SH-SY5Y (cell line): ENCODE results near the gene ZNF618.

Source experiments
- GATA2 ChIP-seq: IDR thresholded peaks from 2 replicates; pipeline ENCODE4 v1.6.1; 2011; ENCODE audit warnings: mild to moderate bottlenecking, low read depth, low read length
- GATA3 ChIP-seq: IDR thresholded peaks from 2 replicates; pipeline ENCODE4 v1.6.1; 2011; ENCODE audit warnings: low read depth, mild to moderate bottlenecking, low read length, moderate library complexity

DNA sequence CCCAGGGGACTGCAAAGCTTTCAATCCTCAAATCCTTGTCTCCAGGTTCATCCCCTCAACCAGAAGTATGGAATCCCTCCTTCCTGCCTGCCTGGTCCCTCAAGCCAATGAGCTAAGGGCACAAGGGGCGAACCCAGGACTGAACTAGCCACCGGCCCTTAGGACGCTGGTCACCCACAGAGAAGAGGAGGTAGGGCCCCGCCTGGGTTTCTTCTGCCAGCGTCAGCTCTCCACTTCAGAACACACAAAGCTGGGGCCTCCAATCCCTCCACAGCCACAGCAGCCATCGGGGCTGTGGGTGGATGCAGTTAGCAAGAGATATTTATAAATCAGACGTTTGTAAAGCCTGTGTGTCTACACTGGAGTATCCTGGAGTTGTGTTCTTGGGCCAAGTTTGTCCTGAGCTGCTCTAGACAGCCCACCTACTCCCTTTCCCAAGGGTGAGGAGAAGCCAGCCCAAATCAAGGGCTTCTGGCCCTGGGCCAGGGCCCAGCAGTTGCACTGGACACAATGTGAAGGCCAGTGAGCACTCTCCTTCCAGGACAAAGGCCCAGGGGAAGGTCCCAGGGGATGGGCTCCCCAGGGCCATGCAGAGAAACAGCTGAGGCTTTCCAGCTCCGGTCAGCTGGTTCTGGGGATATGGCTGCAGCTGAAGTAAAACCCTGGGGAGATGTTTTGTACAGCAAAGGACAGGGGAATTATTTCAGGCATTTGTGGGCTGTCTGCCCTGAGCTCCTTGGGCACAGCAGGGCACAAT lies 183.1 kb downstream of the ZNF618 start:
- TF ChIP-seq GATA2 (no peak), GATA3 (no peak)
